Hematopoietic multipotent progenitor cell treated with erythropoietin and hydrocortisone succinate and interleukin-3 and kit ligand, for 6 days (in vitro differentiated cells): ENCODE results near the gene TPST2.
A peak's percentile ranks its signal among the peaks of the same experiment; 100 is the strongest.

Experiments
- DNase-seq: peaks from one replicate; pipeline ENCODE4 v3.0.0-alpha.2; 2015

TPST2 gene

GRCh38 chr22:26553056-26553752, 36.7 kb downstream of the TPST2 start:
- DNase-seq = no peak

- no peak for DNase-seq
Observed at GRCh38 chr22:26552466-26552865, 37.5 kb downstream of the TPST2 start.

- DNase-seq = no peak
Observed at GRCh38 chr22:26551568-26551967, 38.4 kb downstream of the TPST2 start.

- no peak for DNase-seq
Observed at GRCh38 chr22:26550498-26551033, 39.4 kb downstream of the TPST2 start.

- no peak for DNase-seq
Observed at GRCh38 chr22:26549902-26550497, 39.9 kb downstream of the TPST2 start.

- no peak for DNase-seq
Observed at GRCh38 chr22:26548984-26549383, 40.9 kb downstream of the TPST2 start.

GRCh38 chr22:26548303-26548702, 41.6 kb downstream of the TPST2 start:
- no peak for DNase-seq

GRCh38 chr22:26547837-26548236, 42.1 kb downstream of the TPST2 start:
- no peak for DNase-seq

GRCh38 chr22:26547426-26547825, 42.5 kb downstream of the TPST2 start:
- no peak for DNase-seq

- no peak for DNase-seq
Observed at GRCh38 chr22:26546282-26546681, 43.6 kb downstream of the TPST2 start.

- no peak for DNase-seq
Observed at GRCh38 chr22:26545827-26546226, 44.1 kb downstream of the TPST2 start.

- no peak for DNase-seq
Observed at GRCh38 chr22:26545385-26545784, 44.5 kb downstream of the TPST2 start.

- no peak for DNase-seq
Observed at GRCh38 chr22:26544489-26544888, 45.4 kb downstream of the TPST2 start.

- DNase-seq = peak; percentile 42
Observed at GRCh38 chr22:26542831-26543230, 47.1 kb downstream of the TPST2 start.

GRCh38 chr22:26541167-26541819, 48.6 kb downstream of the TPST2 start:
- DNase-seq = no peak

- no peak for DNase-seq
Observed at GRCh38 chr22:26540119-26540518, 49.8 kb downstream of the TPST2 start.

GRCh38 chr22:26536762-26537134, 53.2 kb downstream of the TPST2 start:
- no peak for DNase-seq

- no peak for DNase-seq
Observed at GRCh38 chr22:26536056-26536761, 53.7 kb downstream of the TPST2 start.

GRCh38 chr22:26535603-26535908, 54.4 kb downstream of the TPST2 start:
- DNase-seq = no peak

GRCh38 chr22:26534874-26535602, 54.9 kb downstream of the TPST2 start:
- no peak for DNase-seq

- DNase-seq = no peak
Observed at GRCh38 chr22:26534171-26534855, 55.6 kb downstream of the TPST2 start.

- no peak for DNase-seq
Observed at GRCh38 chr22:26529345-26529744, 60.6 kb downstream of the TPST2 start.
